ENCODE results near the gene SULT1B1. TPM values are rescaled to one million over a fixed set of nuclear protein-coding genes. Genes with fewer than 3 reads are reported as not detected.

Gene SULT1B1
- total and polyA plus RNA-seq, 2 donors (not counting 3 experiments of a cell fraction or from before 2014, with no cell fraction given) = 45.0 to 59.5 TPM

DNA sequence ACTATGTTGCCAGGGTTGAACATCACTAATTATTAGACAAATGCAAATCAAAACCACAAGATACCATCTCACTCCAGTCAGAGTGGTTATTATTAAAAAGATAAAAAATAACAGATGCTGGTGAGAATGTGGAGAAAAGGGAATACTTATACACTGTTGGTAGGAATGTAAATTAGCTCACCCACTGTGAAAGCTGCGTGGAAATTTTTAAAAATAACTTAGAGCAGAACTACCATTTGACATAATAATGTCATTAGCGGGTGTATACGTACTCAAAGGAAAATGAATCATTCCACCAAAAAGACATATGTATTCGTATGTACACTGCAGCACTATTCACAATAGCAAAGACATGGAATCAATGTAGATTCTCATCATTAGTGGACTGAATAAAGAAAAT, 58.7 kb downstream of the SULT1B1 start:
- CTCF ChIA-PET = interaction anchor here (1.3 to 3.3 kb wide), 2 partner anchors 12 to 180 kb away, joined by 3 to 10 read pairs; no protein-coding TSS in a partner anchor
- FAIRE-seq = no peak
- no peaks in the 10 kb centered on the region for H4K20me1 ChIP-seq (replicated peaks; ENCODE audit: control insufficient read depth, extremely low read depth, insufficient read depth, low read length)
- no peak overlapping the region for H3K4me2 ChIP-seq (ENCODE audit: insufficient read depth, low read length)
- BruUV-seq (replicated peaks) = no TSS peak
- no peak overlapping the region for H3K27ac ChIP-seq (ENCODE audit: insufficient read depth, low read depth, low read length)
- POLR2A ChIA-PET = no interaction called here
- H3K27me3 ChIP-seq (ENCODE audit: control insufficient read depth in 2 of 2, insufficient read depth in 2 of 2, low read length in 2 of 2) = no peaks in the 10 kb centered on the region
- H3K9ac ChIP-seq (replicated peaks; ENCODE audit: extremely low read depth, insufficient read depth, low read length) = no peak overlapping the region
- no peak overlapping the region for H2AFZ ChIP-seq (ENCODE audit: low read depth, low read length)
- TF ChIP-seq POLR2AphosphoS5 (IDR thresholded peaks at IDR 0.05; ENCODE audit: insufficient read depth, low read depth, low read length) (no peak), POLR2A (IDR thresholded peaks at IDR 0.05; ENCODE audit: low read depth, low read length) (no peak), EZH2 (IDR thresholded peaks at IDR 0.05; ENCODE audit: borderline replicate concordance, low read depth, low read length, severe bottlenecking) (no peak), JUN (IDR thresholded peaks at IDR 0.05; ENCODE audit: borderline replicate concordance, insufficient read depth, insufficient read length, low read depth) (no peak), MYC (IDR thresholded peaks at IDR 0.05; ENCODE audit: low read depth, low read length) (no peak), GATA2 (IDR thresholded peaks at IDR 0.05; ENCODE audit: insufficient read depth, insufficient read length, low read depth, low read length) (no peak), CTCF (IDR thresholded peaks at IDR 0.05; ENCODE audit: extremely low read depth in 1 of 2, insufficient read depth in 1 of 2, low read depth in 1 of 2, low read length in 2 of 2) (no peak), MAX (IDR thresholded peaks at IDR 0.05; ENCODE audit: insufficient read depth, insufficient read length) (no peak), FOS (IDR thresholded peaks at IDR 0.05; ENCODE audit: borderline replicate concordance, insufficient read depth, low read length) (no peak)
- H3K36me3 ChIP-seq (ENCODE audit: control insufficient read depth in 2 of 2, extremely low read depth in 1 of 2, insufficient read depth in 2 of 2, low read length in 2 of 2) = no peaks in the 10 kb centered on the region
- H3K4me1 ChIP-seq (ENCODE audit: control insufficient read depth, extremely low read depth, insufficient read depth, low read length) = no peaks in the 10 kb centered on the region
- no peak overlapping the region for H3K4me3 ChIP-seq (replicated peaks in 1 of 3; ENCODE audit: insufficient read depth in 1 of 3, low read depth in 1 of 3, low read length in 3 of 3)
- H3K9me3 ChIP-seq (replicated peaks; ENCODE audit: control insufficient read depth, insufficient read depth, low read length) = no peaks in the 10 kb centered on the region
- DNase-seq (ENCODE audit: low read depth, low spot score) = no peak
- H3K79me2 ChIP-seq (ENCODE audit: control insufficient read depth, insufficient read depth, low read length) = no peaks in the 10 kb centered on the region
- intact Hi-C loops (cut with micrococcal nuclease) (no loop called here), dilution Hi-C loops (cut with MboI; ENCODE audit: extremely low pct_ligation_motif_present, low sequenced_read_pairs) (no loop called here)
- no peaks in the 10 kb centered on the region for H3K9me1 ChIP-seq (replicated peaks; ENCODE audit: control insufficient read depth, extremely low read depth, insufficient read depth, low read length)

All from endothelial cell of umbilical vein (primary cell).